ENCODE measurements around the gene RNF144A. TPM values are rescaled to one million over a fixed set of nuclear protein-coding genes. Genes with fewer than 3 reads are reported as not detected.

Gene RNF144A
- total RNA-seq, 1 experiment from 2014 or later, result 13.6 TPM

- CTCF ChIA-PET, result no interaction called here
- no peak overlapping the region for H3K4me3 ChIP-seq (ENCODE audit: low read depth, low read length, poor library complexity, severe bottlenecking)
- DNase-seq (ENCODE audit: low spot score), result no peak
These were observed 31.2 kb upstream of the RNF144A start for GRCh38 chr2:6885968-6886367.

DNA sequence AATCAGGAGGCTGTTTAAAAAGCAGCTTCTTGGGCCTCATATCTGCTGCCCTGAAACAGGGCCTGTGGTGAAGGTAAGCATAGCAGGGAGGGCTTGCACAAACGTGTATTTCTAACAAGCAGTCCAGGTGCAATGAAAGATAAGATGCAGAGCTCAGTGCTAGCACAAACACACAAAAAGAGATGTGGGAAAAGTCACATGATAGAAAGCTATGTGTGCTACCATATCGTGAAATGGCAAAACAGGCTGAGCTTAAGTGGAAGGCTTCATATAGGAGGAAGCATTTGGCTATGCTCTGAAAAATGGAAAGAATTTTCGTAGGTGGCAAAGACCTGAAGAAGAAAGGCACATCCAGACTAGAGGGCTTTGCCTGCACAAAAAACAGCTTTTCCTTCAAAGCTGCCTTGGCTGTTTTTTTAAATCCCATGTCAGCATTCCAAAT is 29.4 kb upstream of the RNF144A start:
- H3K4me3 ChIP-seq (ENCODE audit: low read depth, low read length, poor library complexity, severe bottlenecking), result no peak overlapping the region
- TF ChIP-seq EZH2 (IDR thresholded peaks at IDR 0.05; ENCODE audit: borderline replicate concordance, low read depth, low read length, poor library complexity, severe bottlenecking) (no peak), CTCF (conservative IDR thresholded peaks at IDR 0.05; ENCODE audit: low read depth, low read length) (no peak)
- no peak for DNase-seq (ENCODE audit: low spot score)
- no peaks in the 10 kb centered on the region for H3K27me3 ChIP-seq (replicated peaks; ENCODE audit: insufficient read depth, low read depth, low read length, poor library complexity)
- POLR2A ChIA-PET (ENCODE audit: low non-redundant PET), result interaction anchor here (0.6 kb wide), 1 partner anchor 241 kb away, joined by 5 read pairs; no protein-coding TSS in a partner anchor
- H3K9me3 ChIP-seq (ENCODE audit: low read depth, low read length, poor library complexity, severe bottlenecking), result no peaks in the 10 kb centered on the region
- CTCF ChIA-PET, result no interaction called here
- intact Hi-C loops (cut with micrococcal nuclease; ENCODE audit: unreplicated experiment), result no loop called here
- no TSS peak for BruUV-seq (replicated peaks)
- peaks cover 4% of the 10 kb centered on the region for H3K4me1 ChIP-seq (ENCODE audit: insufficient read depth, low read length, poor library complexity, severe bottlenecking)
- H3K36me3 ChIP-seq (ENCODE audit: insufficient read depth, low read length, poor library complexity, severe bottlenecking), result no peaks in the 10 kb centered on the region
- no peak overlapping the region for H3K27ac ChIP-seq (ENCODE audit: low read depth, low read length, poor library complexity, severe bottlenecking)

More at GRCh38 chr2:6885968-6886367, 31.2 kb upstream of the RNF144A start:
- POLR2A ChIA-PET (ENCODE audit: low non-redundant PET), result no interaction called here
- no peaks in the 10 kb centered on the region for H3K27me3 ChIP-seq (replicated peaks; ENCODE audit: insufficient read depth, low read depth, low read length, poor library complexity)
- no peaks in the 10 kb centered on the region for H3K36me3 ChIP-seq (ENCODE audit: insufficient read depth, low read length, poor library complexity, severe bottlenecking)
- BruUV-seq (replicated peaks), result no TSS peak
- intact Hi-C loops (cut with micrococcal nuclease; ENCODE audit: unreplicated experiment), result no loop called here
- TF ChIP-seq EZH2 (IDR thresholded peaks at IDR 0.05; ENCODE audit: borderline replicate concordance, low read depth, low read length, poor library complexity, severe bottlenecking) (no peak), CTCF (conservative IDR thresholded peaks at IDR 0.05; ENCODE audit: low read depth, low read length) (no peak)
- peaks cover 4% of the 10 kb centered on the region for H3K4me1 ChIP-seq (ENCODE audit: insufficient read depth, low read length, poor library complexity, severe bottlenecking)
- no peaks in the 10 kb centered on the region for H3K9me3 ChIP-seq (ENCODE audit: low read depth, low read length, poor library complexity, severe bottlenecking)
- no peak overlapping the region for H3K27ac ChIP-seq (ENCODE audit: low read depth, low read length, poor library complexity, severe bottlenecking)

- TF ChIP-seq EZH2 (IDR thresholded peaks at IDR 0.05; ENCODE audit: borderline replicate concordance, low read depth, low read length, poor library complexity, severe bottlenecking) (no peak), CTCF (conservative IDR thresholded peaks at IDR 0.05; ENCODE audit: low read depth, low read length) (no peak)
- POLR2A ChIA-PET (ENCODE audit: low non-redundant PET), result no interaction called here
- no peaks in the 10 kb centered on the region for H3K9me3 ChIP-seq (ENCODE audit: low read depth, low read length, poor library complexity, severe bottlenecking)
- H3K27me3 ChIP-seq (replicated peaks; ENCODE audit: insufficient read depth, low read depth, low read length, poor library complexity), result no peaks in the 10 kb centered on the region
- no peak overlapping the region for H3K4me3 ChIP-seq (ENCODE audit: low read depth, low read length, poor library complexity, severe bottlenecking)
- peaks cover 2% of the 10 kb centered on the region for H3K4me1 ChIP-seq (ENCODE audit: insufficient read depth, low read length, poor library complexity, severe bottlenecking)
- intact Hi-C loops (cut with micrococcal nuclease; ENCODE audit: unreplicated experiment), result no loop called here
- no peaks in the 10 kb centered on the region for H3K36me3 ChIP-seq (ENCODE audit: insufficient read depth, low read length, poor library complexity, severe bottlenecking)
- CTCF ChIA-PET, result no interaction called here
- no peak for DNase-seq (ENCODE audit: low spot score)
- no TSS peak for BruUV-seq (replicated peaks)
- H3K27ac ChIP-seq (ENCODE audit: low read depth, low read length, poor library complexity, severe bottlenecking), result no peak overlapping the region
These were observed 28.5 kb upstream of the RNF144A start for GRCh38 chr2:6888724-6889123.

All from A673 (cell line).